GM13977 (cell line): Measurements from ENCODE around the gene PHAF1.

Experiments used
- DNase-seq: peaks from one replicate; pipeline ENCODE4 v3.0.0; 2012; ENCODE audit warnings: low spot score
- in situ Hi-C: fragments of 300-500 bp; cut with MboI; formaldehyde crosslinking; loops from one replicate; pipeline ENCODE4 v1.12.0; 2022; ENCODE audit warnings: low sequenced_read_pairs, low pct_unique_long_range_greater_than_20kb, mixed read lengths, inconsistent platforms; ENCODE audit not compliant: unreplicated experiment
- TF ChIP-seq, protein P1 (sequence below): IDR thresholded peaks from 2 replicates; pipeline ENCODE4 v1.5.1; 2012; ENCODE audit warnings: mild to moderate bottlenecking, control low read depth; ENCODE audit not compliant: insufficient read depth; ENCODE audit errors: extremely low read depth, missing control alignments

Gene PHAF1

GRCh38 chr16:67082100-67082499, 27.6 kb upstream of the PHAF1 start:
- in situ Hi-C loops: no loop called here
- TF ChIP-seq, protein P1, sequence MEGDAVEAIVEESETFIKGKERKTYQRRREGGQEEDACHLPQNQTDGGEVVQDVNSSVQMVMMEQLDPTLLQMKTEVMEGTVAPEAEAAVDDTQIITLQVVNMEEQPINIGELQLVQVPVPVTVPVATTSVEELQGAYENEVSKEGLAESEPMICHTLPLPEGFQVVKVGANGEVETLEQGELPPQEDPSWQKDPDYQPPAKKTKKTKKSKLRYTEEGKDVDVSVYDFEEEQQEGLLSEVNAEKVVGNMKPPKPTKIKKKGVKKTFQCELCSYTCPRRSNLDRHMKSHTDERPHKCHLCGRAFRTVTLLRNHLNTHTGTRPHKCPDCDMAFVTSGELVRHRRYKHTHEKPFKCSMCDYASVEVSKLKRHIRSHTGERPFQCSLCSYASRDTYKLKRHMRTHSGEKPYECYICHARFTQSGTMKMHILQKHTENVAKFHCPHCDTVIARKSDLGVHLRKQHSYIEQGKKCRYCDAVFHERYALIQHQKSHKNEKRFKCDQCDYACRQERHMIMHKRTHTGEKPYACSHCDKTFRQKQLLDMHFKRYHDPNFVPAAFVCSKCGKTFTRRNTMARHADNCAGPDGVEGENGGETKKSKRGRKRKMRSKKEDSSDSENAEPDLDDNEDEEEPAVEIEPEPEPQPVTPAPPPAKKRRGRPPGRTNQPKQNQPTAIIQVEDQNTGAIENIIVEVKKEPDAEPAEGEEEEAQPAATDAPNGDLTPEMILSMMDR: no peak
- no peak for DNase-seq

- no peak for DNase-seq
- TF ChIP-seq, protein P1: no peak
- in situ Hi-C loops: no loop called here
Measured at GRCh38 chr16:67082891-67083290, 26.9 kb upstream of the PHAF1 start.

GRCh38 chr16:67084345-67085028, 25.3 kb upstream of the PHAF1 start:
- TF ChIP-seq, protein P1: no peak
- DNase-seq: no peak
- in situ Hi-C loops: no loop called here

GRCh38 chr16:67086822-67087221, 22.9 kb upstream of the PHAF1 start:
- in situ Hi-C loops: no loop called here
- TF ChIP-seq, protein P1: no peak
- DNase-seq: no peak

DNA sequence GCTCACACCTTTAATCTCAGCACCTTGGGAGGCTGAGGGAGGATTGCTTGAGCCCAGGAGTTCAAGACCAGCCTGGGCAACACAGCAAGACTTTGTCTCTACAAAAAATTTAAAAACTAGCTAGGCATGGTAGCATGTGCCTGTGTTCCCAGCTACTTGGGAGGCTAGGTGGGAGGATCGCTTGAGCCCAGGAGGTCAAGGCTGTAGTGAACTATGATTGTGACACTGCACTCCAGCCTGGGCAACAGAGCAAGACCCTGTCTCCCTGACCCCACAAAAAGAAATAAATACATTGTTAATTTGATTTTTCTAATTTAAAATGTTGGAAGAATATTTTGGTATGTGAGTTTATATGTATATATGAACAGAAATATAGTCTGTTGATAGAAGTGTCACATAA, 22.4 kb upstream of the PHAF1 start:
- TF ChIP-seq, protein P1: no peak
- in situ Hi-C loops: no loop called here
- DNase-seq: no peak

DNA sequence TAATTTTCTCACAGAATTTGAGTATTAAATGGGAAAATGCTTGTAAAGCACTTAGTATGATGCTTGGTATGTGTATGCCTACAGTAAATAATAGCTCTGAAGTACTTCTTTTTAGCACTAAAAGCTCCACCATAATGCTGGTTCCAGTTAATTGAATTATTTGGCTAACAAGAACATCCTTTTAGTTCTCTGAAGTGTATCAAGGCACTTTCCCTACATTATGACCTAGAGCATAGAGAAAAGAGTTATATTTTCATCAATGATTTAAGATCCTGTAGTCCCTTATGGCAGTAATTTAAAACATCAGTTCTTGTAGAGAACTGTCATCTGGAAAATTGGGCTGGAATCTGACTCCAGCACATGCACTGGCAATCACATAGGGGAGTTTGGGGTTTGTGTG, 21.9 kb upstream of the PHAF1 start:
- TF ChIP-seq, protein P1: no peak
- in situ Hi-C loops: no loop called here
- DNase-seq: no peak
